HepG2 (cell line): ENCODE results near the gene FBXW12. TPM values are rescaled to one million over a fixed set of nuclear protein-coding genes. Genes with fewer than 3 reads are reported as not detected.

Experiments used
- GLI4 ChIP-seq: sonication (generic); formaldehyde crosslinking; IDR thresholded peaks from 2 replicates; pipeline ENCODE4 v1.5.1; 2020; ENCODE audit warnings: missing genetic modification reagents, mild to moderate bottlenecking, moderate library complexity, borderline replicate concordance
- HDAC2 ChIP-seq: sonication (generic); formaldehyde crosslinking; IDR thresholded peaks from 2 replicates; pipeline ENCODE4 v1.4.0; 2020; ENCODE audit warnings: missing genetic modification reagents
- KDM5A ChIP-seq: fragments of 200-600 bp; sonication (generic); IDR thresholded peaks from 2 replicates; pipeline ENCODE4 v1.7.0; 2018; ENCODE audit warnings: antibody characterized with exemption, mild to moderate bottlenecking, low read length, borderline replicate concordance
- LCORL ChIP-seq, 2 experiments: fragments of 450-650 bp in 1 of 2; sonication (generic) in 1 of 2; formaldehyde crosslinking in 1 of 2; IDR thresholded peaks; 2 replicates each; pipeline versions ENCODE4 v1.5.0 to v1.6.1; 2017 to 2020; ENCODE audit warnings: antibody characterized with exemption in 1 of 2, missing genetic modification reagents in 1 of 2
- PAF1 ChIP-seq: IDR thresholded peaks from 2 replicates; pipeline ENCODE4 v1.6.1; 2016; ENCODE audit warnings: missing genetic modification reagents, missing compliant biosample characterization
- RARA ChIP-seq: IDR thresholded peaks from 2 replicates; pipeline ENCODE4 v1.6.1; 2016; ENCODE audit warnings: missing genetic modification reagents, missing compliant biosample characterization
- SAP130 ChIP-seq: IDR thresholded peaks from 2 replicates; pipeline ENCODE4 v1.6.1; 2016; ENCODE audit warnings: low read depth
- SSRP1 ChIP-seq: IDR thresholded peaks from 2 replicates; pipeline ENCODE4 v1.6.1; 2016; ENCODE audit warnings: control low read depth
- TSC22D2 ChIP-seq: sonication (generic); formaldehyde crosslinking; IDR thresholded peaks from 2 replicates; pipeline ENCODE4 v1.5.1; 2020; ENCODE audit warnings: missing genetic modification reagents, mild to moderate bottlenecking, borderline replicate concordance
- ZFAT ChIP-seq: sonication (generic); formaldehyde crosslinking; conservative IDR thresholded peaks from 2 replicates; pipeline ENCODE4 v1.8.1; 2023; ENCODE audit warnings: missing genetic modification reagents, inconsistent platforms
- ZNF251 ChIP-seq: sonication (generic); formaldehyde crosslinking; IDR thresholded peaks from 2 replicates; pipeline ENCODE4 v1.9.0; 2021; ENCODE audit warnings: mild to moderate bottlenecking, missing genetic modification reagents
- ZNF260 ChIP-seq: sonication (generic); formaldehyde crosslinking; IDR thresholded peaks from 2 replicates; pipeline ENCODE4 v1.4.0; 2020; ENCODE audit warnings: missing genetic modification reagents, low read depth, mild to moderate bottlenecking, borderline replicate concordance
- ZNF263 ChIP-seq: sonication (generic); formaldehyde crosslinking; IDR thresholded peaks from 2 replicates; pipeline ENCODE4 v1.4.0; 2020; ENCODE audit warnings: missing genetic modification reagents
- ZNF335 ChIP-seq: sonication (generic); formaldehyde crosslinking; IDR thresholded peaks from 2 replicates; pipeline ENCODE4 v1.4.0; 2020; ENCODE audit warnings: missing genetic modification reagents
- ZNF484 ChIP-seq: sonication (generic); formaldehyde crosslinking; IDR thresholded peaks from 2 replicates; pipeline ENCODE4 v1.5.1; 2020; ENCODE audit warnings: mild to moderate bottlenecking, low read depth, missing genetic modification reagents, borderline replicate concordance
- ZNF713 ChIP-seq: sonication (generic); formaldehyde crosslinking; IDR thresholded peaks from 2 replicates; pipeline ENCODE4 v1.4.0; 2020; ENCODE audit warnings: mild to moderate bottlenecking, missing genetic modification reagents
- ZNF883 ChIP-seq: sonication (generic); formaldehyde crosslinking; IDR thresholded peaks from 2 replicates; pipeline ENCODE4 v1.5.1; 2020; ENCODE audit warnings: mild to moderate bottlenecking, missing genetic modification reagents; ENCODE audit errors: not compliant biosample characterization
- ZSCAN20 ChIP-seq: sonication (generic); formaldehyde crosslinking; IDR thresholded peaks from 2 replicates; pipeline ENCODE4 v1.4.0; 2020; ENCODE audit warnings: missing genetic modification reagents, mild to moderate bottlenecking, borderline replicate concordance
- polyA plus RNA-seq, 8 experiments: library from polyadenylated mRNA; depleted of rRNA in 3 of 8; stranded (reverse) in 7 of 8; unstranded in 1 of 8; fragments of >200 nt; fragmentation: Illumina TruSeq in 4 of 8; extraction: Trizol in 4 of 8; gene quantifications; 2 replicates each; pipeline versions ENCODE4 v1.2.1 to v1.2.3, GENCODE V29; 2011 to 2016; ENCODE audit warnings: low read depth in 4 of 8, missing spikeins in 1 of 8, mixed read lengths in 1 of 8; ENCODE audit not compliant: insufficient read depth in 1 of 8
- total RNA-seq, 5 experiments: library from RNA; depleted of rRNA; stranded (reverse); fragments of >200 nt; fragmentation: Illumina TruSeq; extraction: Trizol; gene quantifications; 2 replicates each; pipeline ENCODE4 v1.2.3, GENCODE V29; 2016; ENCODE audit warnings: low read depth in 1 of 5
- TF ChIP-seq, protein P1 (sequence below): sonication (generic); formaldehyde crosslinking; IDR thresholded peaks from 2 replicates; pipeline ENCODE4 v1.8.0; 2023; ENCODE audit warnings: mild to moderate bottlenecking, missing genetic modification reagents
- TF ChIP-seq, protein P2 (sequence below): IDR thresholded peaks from 2 replicates; pipeline ENCODE4 v1.6.1; 2016; ENCODE audit warnings: control low read depth
- TF ChIP-seq, protein P3 (sequence below), 2 experiments: sonication (generic) in 1 of 2; formaldehyde crosslinking in 1 of 2; IDR thresholded peaks; 2 replicates each; pipeline versions ENCODE4 v1.4.0 to v1.6.1; 2018 to 2020; ENCODE audit warnings: missing genetic modification reagents in 2 of 2, borderline replicate concordance in 1 of 2, low read depth in 1 of 2, mild to moderate bottlenecking in 1 of 2, missing biosample characterization in 1 of 2
- TF ChIP-seq, protein P4 (sequence below), 2 experiments: sonication (generic) in 1 of 2; formaldehyde crosslinking in 1 of 2; IDR thresholded peaks; 2 replicates each; pipeline versions ENCODE4 v1.4.0 to v1.6.1; 2016 to 2020; ENCODE audit warnings: borderline replicate concordance in 1 of 2, low read depth in 1 of 2, mild to moderate bottlenecking in 1 of 2, missing genetic modification reagents in 1 of 2

FBXW12 gene
- total and polyA plus RNA-seq, 2 of the 13 experiments (the other 11 are each of a cell fraction or from before 2014, with no cell fraction given) = not detected

DNA sequence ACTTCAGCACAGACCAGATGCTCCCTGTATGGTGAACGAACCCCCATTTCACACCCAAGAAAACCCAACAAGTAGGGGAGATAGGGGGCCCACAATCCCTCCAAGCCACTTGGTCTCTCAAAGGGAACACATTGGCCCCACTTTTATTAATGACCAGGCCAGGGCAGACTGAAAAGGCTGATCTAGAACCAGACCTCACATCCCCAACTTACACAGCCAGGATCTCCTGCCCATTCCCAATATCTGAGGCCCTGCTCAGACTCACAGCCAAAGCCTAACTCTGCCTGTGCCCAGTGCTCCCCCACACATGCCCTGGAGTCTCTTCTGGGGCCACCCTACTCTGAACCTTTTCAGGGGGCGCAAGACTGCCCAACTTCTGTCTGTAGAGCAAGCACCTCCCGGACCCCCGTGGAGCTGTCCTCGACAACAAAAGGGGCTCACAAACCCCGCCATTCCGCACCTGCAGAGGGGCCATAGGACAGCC lies 56.1 kb downstream of the FBXW12 start (continued):
- TF ChIP-seq GLI4 (no peak), ZNF263 (CRISPR knock-in tag) (peak; percentile 55; the same call in 1 of the 2 replicates), ZSCAN20 (CRISPR knock-in tag) (0 out of 2 replicates have a peak, but pooled peaks have one; percentile 40), ZNF251 (CRISPR knock-in tag) (no peak), ZFAT (CRISPR knock-in tag) (no peak), LCORL (IDR thresholded peaks at IDR 0.05) (no peak), LCORL (CRISPR knock-in tag; IDR thresholded peaks at IDR 0.05) (no peak), KDM5A (0 out of 2 replicates have a peak, but pooled peaks have one; percentile 12), TSC22D2 (CRISPR knock-in tag) (no peak), SSRP1 (CRISPR knock-in tag) (0 out of 2 replicates have a peak, but pooled peaks have one; percentile 47), HDAC2 (no peak), ZNF713 (CRISPR knock-in tag) (0 out of 2 replicates have a peak, but pooled peaks have one; percentile 48), ZNF335 (CRISPR knock-in tag) (no peak), ZNF260 (CRISPR knock-in tag) (no peak), SAP130 (CRISPR knock-in tag) (no peak), PAF1 (no peak), ZNF484 (no peak), RARA (CRISPR knock-in tag) (no peak), ZNF883 (CRISPR knock-in tag) (peak; percentile 23)
- TF ChIP-seq, protein P1, sequence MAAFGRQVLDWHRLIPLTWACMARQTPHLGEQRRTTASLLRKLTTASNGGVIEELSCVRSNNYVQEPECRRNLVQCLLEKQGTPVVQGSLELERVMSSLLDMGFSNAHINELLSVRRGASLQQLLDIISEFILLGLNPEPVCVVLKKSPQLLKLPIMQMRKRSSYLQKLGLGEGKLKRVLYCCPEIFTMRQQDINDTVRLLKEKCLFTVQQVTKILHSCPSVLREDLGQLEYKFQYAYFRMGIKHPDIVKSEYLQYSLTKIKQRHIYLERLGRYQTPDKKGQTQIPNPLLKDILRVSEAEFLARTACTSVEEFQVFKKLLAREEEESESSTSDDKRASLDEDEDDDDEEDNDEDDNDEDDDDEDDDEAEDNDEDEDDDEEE = no peak; the same call in 1 of the 2 replicates
- TF ChIP-seq, protein P2, sequence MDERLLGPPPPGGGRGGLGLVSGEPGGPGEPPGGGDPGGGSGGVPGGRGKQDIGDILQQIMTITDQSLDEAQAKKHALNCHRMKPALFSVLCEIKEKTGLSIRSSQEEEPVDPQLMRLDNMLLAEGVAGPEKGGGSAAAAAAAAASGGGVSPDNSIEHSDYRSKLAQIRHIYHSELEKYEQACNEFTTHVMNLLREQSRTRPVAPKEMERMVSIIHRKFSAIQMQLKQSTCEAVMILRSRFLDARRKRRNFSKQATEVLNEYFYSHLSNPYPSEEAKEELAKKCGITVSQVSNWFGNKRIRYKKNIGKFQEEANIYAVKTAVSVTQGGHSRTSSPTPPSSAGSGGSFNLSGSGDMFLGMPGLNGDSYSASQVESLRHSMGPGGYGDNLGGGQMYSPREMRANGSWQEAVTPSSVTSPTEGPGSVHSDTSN (CRISPR knock-in tag) = no peak
- TF ChIP-seq, protein P3, sequence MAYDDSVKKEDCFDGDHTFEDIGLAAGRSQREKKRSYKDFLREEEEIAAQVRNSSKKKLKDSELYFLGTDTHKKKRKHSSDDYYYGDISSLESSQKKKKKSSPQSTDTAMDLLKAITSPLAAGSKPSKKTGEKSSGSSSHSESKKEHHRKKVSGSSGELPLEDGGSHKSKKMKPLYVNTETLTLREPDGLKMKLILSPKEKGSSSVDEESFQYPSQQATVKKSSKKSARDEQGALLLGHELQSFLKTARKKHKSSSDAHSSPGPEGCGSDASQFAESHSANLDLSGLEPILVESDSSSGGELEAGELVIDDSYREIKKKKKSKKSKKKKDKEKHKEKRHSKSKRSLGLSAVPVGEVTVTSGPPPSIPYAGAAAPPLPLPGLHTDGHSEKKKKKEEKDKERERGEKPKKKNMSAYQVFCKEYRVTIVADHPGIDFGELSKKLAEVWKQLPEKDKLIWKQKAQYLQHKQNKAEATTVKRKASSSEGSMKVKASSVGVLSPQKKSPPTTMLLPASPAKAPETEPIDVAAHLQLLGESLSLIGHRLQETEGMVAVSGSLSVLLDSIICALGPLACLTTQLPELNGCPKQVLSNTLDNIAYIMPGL (CRISPR knock-in tag; IDR thresholded peaks at IDR 0.05; ENCODE audit: borderline replicate concordance in 1 of 2, low read depth in 1 of 2) = peak in 1 of 2 experiments; percentile 10; a peak in 1 of 4 replicates
- TF ChIP-seq, protein P4, sequence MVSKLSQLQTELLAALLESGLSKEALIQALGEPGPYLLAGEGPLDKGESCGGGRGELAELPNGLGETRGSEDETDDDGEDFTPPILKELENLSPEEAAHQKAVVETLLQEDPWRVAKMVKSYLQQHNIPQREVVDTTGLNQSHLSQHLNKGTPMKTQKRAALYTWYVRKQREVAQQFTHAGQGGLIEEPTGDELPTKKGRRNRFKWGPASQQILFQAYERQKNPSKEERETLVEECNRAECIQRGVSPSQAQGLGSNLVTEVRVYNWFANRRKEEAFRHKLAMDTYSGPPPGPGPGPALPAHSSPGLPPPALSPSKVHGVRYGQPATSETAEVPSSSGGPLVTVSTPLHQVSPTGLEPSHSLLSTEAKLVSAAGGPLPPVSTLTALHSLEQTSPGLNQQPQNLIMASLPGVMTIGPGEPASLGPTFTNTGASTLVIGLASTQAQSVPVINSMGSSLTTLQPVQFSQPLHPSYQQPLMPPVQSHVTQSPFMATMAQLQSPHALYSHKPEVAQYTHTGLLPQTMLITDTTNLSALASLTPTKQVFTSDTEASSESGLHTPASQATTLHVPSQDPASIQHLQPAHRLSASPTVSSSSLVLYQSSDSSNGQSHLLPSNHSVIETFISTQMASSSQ (IDR thresholded peaks at IDR 0.05; ENCODE audit: low read depth) = no peak
- TF ChIP-seq, protein P4 (CRISPR knock-in tag; IDR thresholded peaks at IDR 0.05; ENCODE audit: borderline replicate concordance) = no peak
